Ishikawa (cell line): ENCODE measurements around the gene TXLNG.

ENCODE experiments used
- CEBPB ChIP-seq: IDR thresholded peaks from 2 replicates; pipeline ENCODE4 v1.6.1; 2012
- EP300 ChIP-seq: IDR thresholded peaks from 2 replicates; pipeline ENCODE4 v1.6.1; 2012; ENCODE audit warnings: borderline replicate concordance
- FOXM1 ChIP-seq: IDR thresholded peaks from 2 replicates; pipeline ENCODE4 v1.6.1; 2012; ENCODE audit warnings: low read depth, borderline replicate concordance
- TAF1 ChIP-seq: IDR thresholded peaks from 2 replicates; pipeline ENCODE4 v1.6.1; 2012; ENCODE audit warnings: low read depth, mild to moderate bottlenecking
- TEAD4 ChIP-seq: IDR thresholded peaks from 2 replicates; pipeline ENCODE4 v1.6.1; 2012
- YY1 ChIP-seq: IDR thresholded peaks from 2 replicates; pipeline ENCODE4 v1.6.1; 2012; ENCODE audit warnings: low read depth
- TF ChIP-seq, protein P1 (sequence below): IDR thresholded peaks from 2 replicates; pipeline ENCODE4 v1.6.1; 2012

GRCh38 chrX:16873106-16873505 is 86.8 kb downstream of the TXLNG start:
- TF ChIP-seq, protein P1, sequence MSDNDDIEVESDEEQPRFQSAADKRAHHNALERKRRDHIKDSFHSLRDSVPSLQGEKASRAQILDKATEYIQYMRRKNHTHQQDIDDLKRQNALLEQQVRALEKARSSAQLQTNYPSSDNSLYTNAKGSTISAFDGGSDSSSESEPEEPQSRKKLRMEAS = no peak
- TF ChIP-seq TAF1 = no peak
- TF ChIP-seq FOXM1 = no peak
- no peak for TF ChIP-seq TEAD4
- TF ChIP-seq CEBPB = no peak
- TF ChIP-seq YY1 = no peak
- no peak for TF ChIP-seq EP300
